GM12891 (cell line): ENCODE results near the gene LYPD3.
"Not testable (repeated sequence)": the region's sequence is repeated elsewhere in the genome, so short reads cannot be mapped to it uniquely, and the experiment has no call there.

Experiments
- DNase-seq: peaks from one replicate; pipeline ENCODE4 v3.0.0; 2011; ENCODE audit warnings: low spot score; ENCODE audit not compliant: insufficient read length
- FAIRE-seq: peaks from 2 replicates; lab custom pipeline; 2011; peaks lifted over from hg19 to GRCh38; lab: Jason Lieb, UNC
- PAX5 ChIP-seq: IDR thresholded peaks from 2 replicates; pipeline ENCODE4 v1.6.1; 2011; ENCODE audit warnings: low read length, moderate library complexity, mild to moderate bottlenecking; ENCODE audit not compliant: insufficient read depth, severe bottlenecking
- POLR2A ChIP-seq: IDR thresholded peaks from 2 replicates; pipeline ENCODE4 v1.6.1; 2011; ENCODE audit warnings: low read depth, low read length, control low read depth
- POLR2AphosphoS5 ChIP-seq: IDR thresholded peaks from 2 replicates; pipeline ENCODE4 v1.6.1; 2011; ENCODE audit warnings: low read depth, low read length, control low read depth
- POU2F2 ChIP-seq: IDR thresholded peaks from 2 replicates; pipeline ENCODE4 v1.6.1; 2011; ENCODE audit warnings: low read depth, mild to moderate bottlenecking, control low read depth, low read length, moderate library complexity
- SPI1 ChIP-seq: IDR thresholded peaks from 2 replicates; pipeline ENCODE4 v1.6.1; 2011; ENCODE audit warnings: low read depth, low read length, control low read depth
- TAF1 ChIP-seq: IDR thresholded peaks from 2 replicates; pipeline ENCODE4 v1.6.1; 2011; ENCODE audit warnings: low read depth, low read length, control low read depth

Gene LYPD3

DNA sequence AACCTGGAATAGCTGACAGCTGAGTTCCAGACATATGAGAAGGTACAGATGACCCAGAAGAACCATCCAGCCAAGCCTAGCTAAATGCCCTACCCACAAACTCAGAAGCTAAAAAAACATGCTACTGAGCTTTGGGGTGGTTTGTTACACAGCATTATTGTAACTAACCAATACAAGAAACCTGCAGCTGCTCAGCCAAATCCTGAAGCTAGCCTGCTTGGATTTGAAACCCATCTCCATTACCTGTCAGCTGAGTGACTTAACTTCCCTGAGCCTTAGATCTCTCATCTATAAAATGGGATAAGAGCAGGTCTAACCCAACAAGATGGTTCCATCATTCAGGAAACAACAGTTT, 25.7 kb downstream of the LYPD3 start:
- DNase-seq, result no peak
- no peak for FAIRE-seq
- TF ChIP-seq TAF1, result no peak
- no peak for TF ChIP-seq POLR2AphosphoS5
- no peak for TF ChIP-seq POLR2A
- no peak for TF ChIP-seq SPI1
- no peak for TF ChIP-seq POU2F2
- TF ChIP-seq PAX5, result no peak

DNA sequence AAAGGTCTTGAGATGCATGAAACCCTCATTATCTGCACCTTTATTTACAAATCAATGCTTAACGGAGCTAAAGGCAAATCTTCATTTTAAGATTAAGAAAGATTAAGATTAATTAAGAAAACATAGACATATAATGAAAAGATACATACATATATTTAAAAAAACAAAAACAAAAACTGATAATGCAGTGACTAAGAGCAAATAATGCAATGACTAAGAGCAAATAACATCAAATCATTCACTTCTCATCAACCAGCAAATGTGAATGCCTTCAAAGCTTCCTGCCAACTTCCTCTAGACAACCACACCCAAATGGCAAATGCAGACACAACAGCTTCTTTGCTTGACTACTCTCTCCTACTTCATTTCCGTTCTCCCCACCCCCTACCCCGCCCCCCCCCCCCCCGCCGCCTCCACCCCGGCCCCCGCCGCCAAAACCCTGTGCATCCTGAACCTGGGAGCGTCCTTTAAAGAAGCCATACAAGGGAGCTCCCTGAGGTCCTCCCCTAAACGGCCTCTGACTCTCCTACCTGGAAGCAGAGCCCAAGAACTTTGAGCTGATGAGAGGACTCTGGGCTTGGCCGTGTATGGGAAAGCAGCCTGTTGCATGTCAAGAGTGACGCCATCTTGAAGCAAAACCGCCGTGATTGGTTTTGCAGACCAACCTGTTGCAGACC, 26.2 kb downstream of the LYPD3 start:
- no peak for DNase-seq
- TF ChIP-seq POU2F2 (no peak), POLR2AphosphoS5 (no peak)
- FAIRE-seq, result no peak

DNA sequence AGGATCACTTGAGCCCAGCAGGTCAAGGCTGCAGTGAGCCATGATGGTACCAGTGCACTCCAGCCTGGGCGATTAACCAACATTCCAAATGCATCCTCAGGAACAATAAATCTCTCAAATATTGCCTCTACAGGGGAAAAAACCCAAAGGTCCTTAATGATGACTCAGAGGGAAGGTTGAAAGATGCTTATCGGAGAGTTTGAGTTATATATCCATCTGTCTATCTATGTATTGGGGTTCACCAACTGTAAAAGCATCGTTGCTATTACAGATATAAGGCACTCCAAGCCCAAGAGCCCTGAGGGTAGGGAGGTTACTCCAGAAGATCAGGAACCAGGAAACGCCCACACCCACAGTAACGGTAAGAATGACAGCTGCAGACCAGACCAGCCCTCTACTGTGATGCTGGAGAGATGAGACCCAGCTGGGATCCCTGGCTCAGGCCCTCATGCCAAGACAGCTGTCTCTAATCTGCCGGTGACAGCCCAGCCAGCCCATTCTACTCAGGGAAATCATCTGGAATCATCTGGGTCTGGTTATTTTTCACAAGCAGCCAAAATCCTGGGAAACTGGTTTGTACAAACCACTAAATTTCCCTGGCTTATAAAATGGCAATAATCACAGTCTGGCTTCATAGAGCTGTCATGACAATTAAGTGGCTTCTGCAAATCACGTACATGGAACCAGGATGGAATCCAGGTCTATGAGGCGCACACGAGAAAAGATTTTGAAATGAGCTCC, 26.9 kb downstream of the LYPD3 start:
- no peak for DNase-seq
- no peak for FAIRE-seq
- no peak for TF ChIP-seq POU2F2
- no peak for TF ChIP-seq PAX5
- TF ChIP-seq SPI1, result no peak
- no peak for TF ChIP-seq POLR2A
- no peak for TF ChIP-seq TAF1
- no peak for TF ChIP-seq POLR2AphosphoS5

DNA sequence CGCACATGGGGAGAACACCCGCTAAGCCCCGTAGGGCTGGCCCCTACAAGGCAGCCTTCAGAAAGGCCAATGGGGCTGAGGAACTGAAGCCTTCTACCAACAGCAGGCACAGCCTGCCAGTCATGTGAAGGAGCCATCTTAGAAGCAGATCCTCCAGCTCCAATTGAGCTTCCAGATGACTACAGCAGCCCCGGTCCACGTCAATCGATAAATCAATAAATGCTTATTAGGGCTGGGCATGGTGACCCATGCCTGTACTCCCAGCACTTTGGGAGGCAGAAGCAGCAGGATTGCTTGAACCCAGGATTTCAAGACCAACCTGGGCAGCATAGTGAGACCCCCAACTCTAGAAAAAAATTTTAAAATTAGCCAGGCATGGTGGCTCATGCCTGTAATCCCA, 27.7 kb downstream of the LYPD3 start:
- TF ChIP-seq PAX5, result no peak
- no peak for TF ChIP-seq SPI1
- no peak for TF ChIP-seq POLR2A
- TF ChIP-seq POLR2AphosphoS5, result no peak
- no peak for TF ChIP-seq TAF1
- TF ChIP-seq POU2F2, result no peak
- FAIRE-seq (no peak), DNase-seq (no peak)

DNA sequence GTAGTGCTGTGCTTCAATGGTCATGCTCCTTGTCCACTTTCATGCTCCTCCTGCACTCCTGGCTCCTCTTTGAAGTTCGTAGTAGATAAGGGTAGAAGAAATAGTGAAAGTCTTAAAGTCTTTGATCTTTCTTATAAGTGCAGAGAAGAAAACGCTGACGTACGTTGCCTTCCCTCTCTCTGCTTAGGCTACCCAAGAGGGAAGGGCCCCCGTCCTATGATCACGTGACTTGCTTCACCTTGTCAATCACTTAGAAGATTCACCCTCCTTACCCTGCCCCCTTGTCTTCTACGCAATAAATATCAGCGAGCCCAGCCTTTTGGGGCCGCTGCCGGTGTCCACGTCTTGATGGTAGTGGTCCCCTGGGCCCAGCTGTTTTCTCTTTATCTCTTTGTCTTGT, 28.1 kb downstream of the LYPD3 start:
- DNase-seq, FAIRE-seq: not testable (repeated sequence)

DNA sequence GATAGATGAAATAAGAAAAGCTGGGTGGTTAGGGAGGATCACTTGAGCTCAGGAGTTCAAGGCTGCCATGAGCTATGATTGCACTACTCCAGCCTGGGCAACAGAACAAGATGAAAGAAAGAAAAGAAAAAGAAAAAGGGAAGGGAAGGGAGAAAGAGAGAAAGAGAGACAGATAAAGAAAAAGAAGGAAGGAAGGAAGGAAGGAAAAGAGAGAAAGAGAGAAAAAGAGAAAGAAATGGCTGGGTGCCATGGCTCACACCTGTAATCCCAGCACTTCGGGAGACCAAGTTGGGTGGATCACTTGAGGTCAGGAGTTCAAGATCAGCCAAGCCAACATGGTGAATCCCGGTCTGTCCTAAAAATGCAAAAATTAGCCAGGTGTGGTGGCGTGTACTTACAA, 29.6 kb downstream of the LYPD3 start:
- TF ChIP-seq POLR2AphosphoS5 (no peak), TAF1 (no peak), POLR2A (no peak), PAX5 (no peak), SPI1 (no peak), POU2F2 (no peak)
- DNase-seq (no peak), FAIRE-seq (no peak)

DNA sequence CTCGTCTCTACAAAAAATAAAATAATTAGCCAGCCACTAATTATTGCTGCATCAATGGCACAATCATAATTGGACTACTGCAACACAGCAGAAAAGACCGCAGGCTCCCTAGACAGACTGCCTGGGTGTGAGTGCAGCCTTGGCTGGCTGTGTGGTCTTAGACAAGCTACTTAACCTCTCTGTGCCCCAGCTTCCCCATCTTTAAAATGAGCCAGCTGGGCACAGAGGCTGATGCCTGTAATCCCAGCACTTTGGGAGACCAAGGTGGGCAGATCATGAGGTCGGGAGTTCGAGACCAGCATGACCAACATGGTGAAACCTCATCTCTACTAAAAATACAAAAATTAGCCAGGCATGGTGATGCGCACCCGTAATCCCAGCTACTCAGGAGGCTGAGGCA, 31.7 kb downstream of the LYPD3 start:
- FAIRE-seq (no peak), DNase-seq (no peak)
- TF ChIP-seq PAX5, result no peak
- TF ChIP-seq SPI1, result no peak
- no peak for TF ChIP-seq POLR2AphosphoS5
- no peak for TF ChIP-seq TAF1
- no peak for TF ChIP-seq POLR2A
- no peak for TF ChIP-seq POU2F2

DNA sequence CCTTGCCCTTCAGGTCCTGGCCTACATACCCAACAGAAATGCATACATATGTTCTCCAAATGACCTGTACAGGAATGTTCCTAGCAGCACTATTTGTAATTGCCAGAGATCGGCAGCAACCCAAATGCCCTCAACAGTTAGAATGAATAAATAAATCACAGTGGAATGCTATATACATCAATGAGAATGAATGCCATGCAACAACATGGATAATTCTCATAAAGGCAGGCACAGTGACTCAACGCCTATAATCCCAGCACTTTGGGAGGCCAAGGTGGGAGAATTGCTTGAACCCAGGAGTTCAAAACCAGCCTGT, 32.1 kb downstream of the LYPD3 start:
- DNase-seq (no peak), FAIRE-seq (no peak)
- no peak for TF ChIP-seq PAX5
- TF ChIP-seq POLR2AphosphoS5, result no peak
- TF ChIP-seq POLR2A, result no peak
- TF ChIP-seq SPI1, result no peak
- no peak for TF ChIP-seq POU2F2
- TF ChIP-seq TAF1, result no peak

DNA sequence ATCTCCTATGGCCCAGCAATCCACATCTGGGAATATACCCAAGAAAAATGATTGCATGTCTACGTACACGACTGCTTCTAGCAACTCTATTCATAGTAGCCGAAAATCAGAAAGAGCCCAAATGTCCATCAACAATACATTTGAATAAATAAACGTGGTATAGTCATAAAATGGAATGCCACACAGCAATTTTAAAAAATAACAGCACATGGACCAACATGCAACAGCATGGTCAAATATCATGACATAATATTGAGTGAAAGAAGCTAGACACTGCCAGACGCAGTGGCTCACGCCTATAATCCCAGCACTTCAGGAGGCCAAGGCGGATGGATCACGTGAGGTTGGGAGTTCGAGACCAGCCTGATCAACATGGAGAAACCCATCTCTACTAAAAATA, 34.4 kb downstream of the LYPD3 start:
- DNase-seq, result no peak
- FAIRE-seq, result no peak
- TF ChIP-seq POLR2A (no peak), TAF1 (no peak), SPI1 (no peak)

DNA sequence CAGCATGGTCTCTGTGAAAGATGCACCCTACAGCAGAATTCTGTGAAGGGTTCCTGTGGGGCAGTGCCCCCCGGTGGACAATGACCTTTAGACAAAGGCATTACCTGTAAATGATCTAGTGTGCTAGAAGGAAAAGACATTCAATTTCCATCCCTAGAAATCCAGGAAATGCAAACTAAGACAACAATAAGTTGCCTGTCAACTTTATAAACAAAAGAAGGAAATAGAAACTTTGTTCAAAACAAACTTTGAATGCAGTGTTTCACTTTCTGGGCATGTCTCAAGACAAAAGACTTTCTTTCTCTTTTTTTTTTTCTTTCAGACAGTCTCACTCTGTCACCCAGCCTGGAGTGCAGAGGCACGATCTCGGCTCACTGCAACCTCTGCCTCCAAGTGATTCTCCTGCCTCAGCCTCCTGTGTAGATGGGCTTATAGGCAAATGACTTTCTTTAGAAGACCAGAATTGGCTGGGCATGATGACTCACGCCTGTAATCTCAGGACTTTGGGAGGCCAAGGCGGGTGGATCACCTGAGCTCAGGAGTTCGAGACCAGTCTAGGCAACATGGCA, 35.2 kb downstream of the LYPD3 start:
- DNase-seq, result no peak
- TF ChIP-seq PAX5 (no peak), POLR2AphosphoS5 (no peak), SPI1 (no peak), POU2F2 (no peak), TAF1 (no peak), POLR2A (no peak)
- no peak for FAIRE-seq
